Neural crest cell (in vitro differentiated cells): ENCODE results near the gene PRKCA. TPM values are rescaled to one million over a fixed set of nuclear protein-coding genes. Genes with fewer than 3 reads are reported as not detected.

Experiments used
- DNase-seq: peaks from one replicate; pipeline ENCODE4 v3.0.0; 2021; ENCODE audit warnings: low read depth, mixed read lengths, low spot score
- H3K27ac Mint-ChIP-seq: one replicate; pipeline ENCODE4 v1.8.0; 2021; ENCODE audit warnings: mild to moderate bottlenecking, mixed read lengths; ENCODE audit not compliant: unreplicated experiment
- H3K27me3 Mint-ChIP-seq: 2 replicates; pipeline ENCODE4 v1.8.0; 2021; ENCODE audit warnings: low read depth, mild to moderate bottlenecking, mixed read lengths
- H3K36me3 Mint-ChIP-seq: 2 replicates; pipeline ENCODE4 v1.8.0; 2021; ENCODE audit warnings: low read depth, mild to moderate bottlenecking, mixed read lengths
- H3K4me1 Mint-ChIP-seq: 2 replicates; pipeline ENCODE4 v1.8.0; 2021; ENCODE audit warnings: mixed read lengths
- H3K4me3 Mint-ChIP-seq: one replicate; pipeline ENCODE4 v1.8.0; 2021; ENCODE audit warnings: mild to moderate bottlenecking, mixed read lengths
- H3K9me3 Mint-ChIP-seq: 2 replicates; pipeline ENCODE4 v1.8.0; 2021; ENCODE audit warnings: mixed read lengths
- CTCF ChIP-seq: fragments of 200-600 bp; sonication (generic); conservative IDR thresholded peaks from 2 replicates; pipeline ENCODE4 v1.5.0; 2021; ENCODE audit warnings: antibody characterized with exemption, mild to moderate bottlenecking
- total RNA-seq: library from RNA; stranded (reverse); gene quantifications from 2 replicates; pipeline ENCODE4 v1.2.1, GENCODE V29; 2021

Gene PRKCA
- total RNA-seq, 1 donor from 2014 or later = 22.7 TPM

- H3K9me3 Mint-ChIP-seq = no peaks in the 10 kb centered on the region
- no peak overlapping the region for H3K4me3 Mint-ChIP-seq
- H3K27me3 Mint-ChIP-seq = no peaks in the 10 kb centered on the region
- peaks cover 17% of the 10 kb centered on the region for H3K4me1 Mint-ChIP-seq
- H3K36me3 Mint-ChIP-seq = no peaks in the 10 kb centered on the region
- TF ChIP-seq CTCF = no peak
- no peak for DNase-seq
- no peak overlapping the region for H3K27ac Mint-ChIP-seq
Measured at GRCh38 chr17:66405836-66406677, 103.6 kb downstream of the PRKCA start.

DNA sequence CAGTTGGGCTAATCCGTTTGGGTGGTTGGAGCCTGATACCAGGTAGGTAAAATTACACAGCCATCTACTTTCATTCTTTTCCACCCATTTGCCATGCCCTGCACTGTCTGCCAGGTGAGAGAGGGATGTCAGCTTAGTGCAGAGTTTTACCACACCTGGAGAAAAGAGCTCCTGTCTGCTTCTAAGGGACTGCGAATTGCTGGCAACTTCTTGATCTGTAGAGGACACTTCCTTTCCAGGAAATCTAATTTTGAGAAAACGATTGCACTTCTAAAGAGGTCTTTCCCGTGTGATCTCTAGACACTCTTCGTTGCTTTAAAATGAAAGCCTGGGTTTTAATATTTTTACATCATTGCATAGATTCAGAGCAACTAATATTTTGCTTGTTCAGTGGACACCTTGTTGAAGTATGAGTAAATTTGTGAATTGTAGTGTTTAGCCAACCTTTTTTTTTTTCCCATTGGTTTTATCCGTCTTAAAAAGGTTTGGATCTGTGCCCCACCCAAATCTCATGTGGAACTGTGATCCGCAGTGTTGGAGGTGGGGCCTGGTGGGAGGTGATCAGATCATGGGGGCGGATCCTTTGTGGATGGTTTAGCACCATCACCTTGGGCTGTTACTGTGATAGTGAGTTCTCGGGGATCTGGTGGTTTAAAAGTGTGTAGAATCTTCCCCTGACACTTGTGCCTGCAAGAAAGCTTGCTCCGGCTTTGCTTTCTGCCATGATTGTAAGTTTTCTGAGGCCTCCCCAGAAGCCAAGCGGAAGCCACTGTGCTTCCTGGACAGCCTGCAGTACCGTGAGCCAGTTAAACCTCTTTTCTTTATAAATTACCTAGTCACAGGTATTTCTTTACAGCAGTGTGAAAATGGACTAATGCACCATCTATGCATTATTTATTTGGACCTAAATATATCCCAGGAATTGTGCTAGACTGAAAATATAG lies 104.6 kb downstream of the PRKCA start:
- H3K9me3 Mint-ChIP-seq = no peaks in the 10 kb centered on the region
- no peak overlapping the region for H3K27ac Mint-ChIP-seq
- H3K36me3 Mint-ChIP-seq = no peaks in the 10 kb centered on the region
- peaks cover 21% of the 10 kb centered on the region for H3K4me1 Mint-ChIP-seq
- no peak for TF ChIP-seq CTCF
- no peak overlapping the region for H3K4me3 Mint-ChIP-seq
- no peak for DNase-seq
- no peaks in the 10 kb centered on the region for H3K27me3 Mint-ChIP-seq

DNA sequence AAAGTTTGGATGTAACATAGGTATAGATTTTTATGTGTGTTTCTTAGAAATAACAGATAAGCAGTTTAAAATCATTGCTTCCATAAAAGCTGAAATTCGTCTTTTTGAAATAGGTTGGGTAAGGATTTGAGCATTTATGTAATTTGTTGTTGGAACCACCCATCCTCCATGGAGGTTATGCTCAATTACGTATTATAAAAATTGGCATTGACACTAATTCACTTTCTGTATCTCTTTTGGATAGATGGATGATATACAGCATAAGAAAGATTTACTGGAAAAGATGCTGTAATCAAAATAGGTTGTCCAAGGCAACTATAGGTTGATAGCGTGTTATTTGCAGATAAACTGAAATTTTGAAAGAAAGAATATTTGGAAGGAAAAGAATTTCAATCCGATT lies 105.5 kb downstream of the PRKCA start:
- no peaks in the 10 kb centered on the region for H3K36me3 Mint-ChIP-seq
- peaks cover 25% of the 10 kb centered on the region for H3K4me1 Mint-ChIP-seq
- H3K27me3 Mint-ChIP-seq = no peaks in the 10 kb centered on the region
- H3K9me3 Mint-ChIP-seq = no peaks in the 10 kb centered on the region
- no peak overlapping the region for H3K4me3 Mint-ChIP-seq
- DNase-seq = no peak
- TF ChIP-seq CTCF = no peak
- no peak overlapping the region for H3K27ac Mint-ChIP-seq

GRCh38 chr17:66411520-66411919 lies 109.1 kb downstream of the PRKCA start:
- no peak for DNase-seq
- no peak overlapping the region for H3K27ac Mint-ChIP-seq
- H3K4me3 Mint-ChIP-seq = no peak overlapping the region
- no peaks in the 10 kb centered on the region for H3K36me3 Mint-ChIP-seq
- no peak for TF ChIP-seq CTCF
- peaks cover 39% of the 10 kb centered on the region for H3K4me1 Mint-ChIP-seq
- H3K27me3 Mint-ChIP-seq = no peaks in the 10 kb centered on the region
- H3K9me3 Mint-ChIP-seq = no peaks in the 10 kb centered on the region

GRCh38 chr17:66412857-66413558 lies 110.6 kb downstream of the PRKCA start:
- no peaks in the 10 kb centered on the region for H3K36me3 Mint-ChIP-seq
- TF ChIP-seq CTCF = no peak
- H3K27me3 Mint-ChIP-seq = no peaks in the 10 kb centered on the region
- peaks cover 39% of the 10 kb centered on the region for H3K4me1 Mint-ChIP-seq
- no peak overlapping the region for H3K4me3 Mint-ChIP-seq
- H3K9me3 Mint-ChIP-seq = no peaks in the 10 kb centered on the region
- H3K27ac Mint-ChIP-seq = peak overlapping the region; percentile 45
- no peak for DNase-seq
